ENCODE results near the gene GUSB.
"Not testable (repeated sequence)": the region's sequence is repeated elsewhere in the genome, so short reads cannot be mapped to it uniquely, and the experiment has no call there.

DNA sequence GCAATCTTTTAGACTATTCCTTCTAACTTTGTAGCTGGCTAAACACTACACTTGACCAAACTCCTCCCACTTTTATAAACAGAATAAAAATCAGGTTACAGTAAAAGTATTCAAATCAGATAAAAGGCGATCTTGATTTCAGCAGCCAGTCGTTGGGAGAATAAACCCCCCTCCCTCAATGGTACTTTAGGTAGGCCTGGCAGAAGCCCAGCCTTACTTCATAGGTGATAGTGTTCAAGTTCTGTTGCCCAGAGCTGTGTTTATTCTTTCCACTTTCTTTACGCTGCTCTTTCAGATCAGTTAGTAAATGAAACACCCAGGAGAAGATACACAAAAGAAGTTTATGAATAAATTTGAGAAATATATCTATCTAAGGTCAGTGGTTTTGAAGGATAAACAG, 46.3 kb upstream of the GUSB start:
- not testable (repeated sequence) for TF ChIP-seq SUZ12 (IDR thresholded peaks at IDR 0.05; ENCODE audit: extremely low read depth, insufficient read depth, insufficient read length); ZNF274 (IDR thresholded peaks at IDR 0.05; ENCODE audit: low read depth, low read length); YY1 (IDR thresholded peaks at IDR 0.05; ENCODE audit: insufficient read depth, insufficient read length)
